Stimulated activated CD8-positive, alpha-beta memory T cell treated with anti-CD3 and anti-CD28 coated beads, Interleukin-4, amount 100 ng/mL, for 1 hour (primary cell): Measurements from ENCODE around the gene KNOP1.
"Not testable (repeated sequence)": the region's sequence is repeated elsewhere in the genome, so short reads cannot be mapped to it uniquely, and the experiment has no call there.

Experiments
- DNase-seq, 2 donors: peaks; one replicate each; pipeline ENCODE4 v3.0.0-alpha.2; 2020; ENCODE audit warnings: low read depth in 2 of 2, low spot score in 1 of 2

Gene KNOP1

GRCh38 chr16:19743816-19744159 lies 25.8 kb upstream of the KNOP1 start:
- no peak for DNase-seq

- DNase-seq, result no peak
Measured at GRCh38 chr16:19741354-19741753, 23.3 kb upstream of the KNOP1 start.

GRCh38 chr16:19737306-19738038 lies 19.4 kb upstream of the KNOP1 start:
- no peak for DNase-seq

GRCh38 chr16:19735074-19735867 lies 17.2 kb upstream of the KNOP1 start:
- DNase-seq, result no peak

- no peak for DNase-seq
Measured at GRCh38 chr16:19733551-19733950, 15.5 kb upstream of the KNOP1 start.

- DNase-seq, result no peak
Measured at GRCh38 chr16:19728636-19728965, 10.6 kb upstream of the KNOP1 start.

- DNase-seq, result no peak
Measured at GRCh38 chr16:19722981-19723380, 5.0 kb upstream of the KNOP1 start.

- no peak for DNase-seq
Measured at GRCh38 chr16:19722269-19722952, 4.4 kb upstream of the KNOP1 start.

- DNase-seq, result no peak
Measured at GRCh38 chr16:19718624-19718965, 568 bp upstream of the KNOP1 start.

- DNase-seq, result no peak
Measured at GRCh38 chr16:19717314-19717713, 713 bp downstream of the KNOP1 start.

- not testable (repeated sequence) for DNase-seq
Measured at GRCh38 chr16:19716728-19717127, 1.3 kb downstream of the KNOP1 start.

- no peak for DNase-seq
Measured at GRCh38 chr16:19716183-19716582, 1.8 kb downstream of the KNOP1 start.

GRCh38 chr16:19715566-19715965 lies 2.5 kb downstream of the KNOP1 start:
- no peak for DNase-seq

GRCh38 chr16:19713697-19714096 lies 4.3 kb downstream of the KNOP1 start:
- no peak for DNase-seq

- DNase-seq, result no peak
Measured at GRCh38 chr16:19712418-19713058, 5.5 kb downstream of the KNOP1 start.

GRCh38 chr16:19711643-19712042 lies 6.4 kb downstream of the KNOP1 start:
- no peak for DNase-seq

- no peak for DNase-seq
Measured at GRCh38 chr16:19710991-19711545, 7.0 kb downstream of the KNOP1 start.

- no peak for DNase-seq
Measured at GRCh38 chr16:19710191-19710908, 7.7 kb downstream of the KNOP1 start.

- DNase-seq, result no peak
Measured at GRCh38 chr16:19709381-19710136, 8.5 kb downstream of the KNOP1 start.
